Thyroid gland (tissue), 4 donors: ENCODE data around the gene KCNMB4. TPM values are rescaled to one million over a fixed set of nuclear protein-coding genes. Genes with fewer than 3 reads are reported as not detected.

Experiments used
- DNase-seq, 2 donors: peaks; one replicate each; pipeline ENCODE4 v3.0.0-alpha.2; 2019
- H3K27ac ChIP-seq, 3 donors: fragments of 200-600 bp; sonication (generic); 1 replicate in 2 of 3; 2 replicates in 1 of 3; pipeline ENCODE4 v1.5.1; 2016 to 2019; ENCODE audit warnings: mild to moderate bottlenecking in 1 of 3, moderate library complexity in 1 of 3
- H3K27me3 ChIP-seq: fragments of 200-600 bp; sonication (generic); one replicate; pipeline ENCODE4 v1.5.1; 2019
- H3K36me3 ChIP-seq, 2 donors: fragments of 200-600 bp; sonication (generic); one replicate each; pipeline ENCODE4 v1.5.1; 2016 to 2019
- H3K4me1 ChIP-seq, 2 donors: fragments of 200-600 bp; sonication (generic); one replicate each; pipeline ENCODE4 v1.5.1; 2017 to 2019
- H3K4me3 ChIP-seq, 3 donors: fragments of 200-600 bp; sonication (generic); replicated peaks in 1 of 3; 1 replicate in 2 of 3; 2 replicates in 1 of 3; pipeline ENCODE4 v1.5.1; 2016; ENCODE audit warnings: mild to moderate bottlenecking in 1 of 3
- H3K9me3 ChIP-seq: fragments of 200-600 bp; sonication (generic); one replicate; pipeline ENCODE4 v1.5.1; 2017
- POLR2A ChIP-seq, 2 donors: fragments of 450-650 bp; IDR thresholded peaks; one replicate each; pipeline ENCODE4 v1.6.1; 2017; ENCODE audit warnings: antibody characterized with exemption in 2 of 2, mild to moderate bottlenecking in 2 of 2, moderate library complexity in 1 of 2
- WGBS, 2 donors: methylation state at CpG; one replicate each; pipeline ENCODE4 v1.1.5; 2017; 5-methylcytosine and 5-hydroxymethylcytosine counted together
- intact Hi-C: fragments of 100-400 bp; cut with DNase I; formaldehyde crosslinking; loops from one replicate; pipeline ENCODE4 v1.15.1; 2023
- total RNA-seq, 4 donors: library from RNA; depleted of rRNA; stranded (reverse); fragments of >200 nt; gene quantifications; one replicate each; pipeline ENCODE4 v1.2.3, GENCODE V29; 2016
- TF ChIP-seq, protein P1 (sequence below), 6 experiments: fragments of 200-600 bp in 3 of 6; fragments of 450-650 bp in 3 of 6; sonication (generic) in 3 of 6; IDR thresholded peaks; one replicate each; pipeline ENCODE4 v1.5.1; 2016 to 2019; ENCODE audit warnings: antibody characterized with exemption in 6 of 6, mild to moderate bottlenecking in 2 of 6, inconsistent platforms in 1 of 6, moderate library complexity in 1 of 6

Gene KCNMB4
- total RNA-seq, 4 donors from 2014 or later = 2.1 to 5.1 (median 3.8) TPM

DNA sequence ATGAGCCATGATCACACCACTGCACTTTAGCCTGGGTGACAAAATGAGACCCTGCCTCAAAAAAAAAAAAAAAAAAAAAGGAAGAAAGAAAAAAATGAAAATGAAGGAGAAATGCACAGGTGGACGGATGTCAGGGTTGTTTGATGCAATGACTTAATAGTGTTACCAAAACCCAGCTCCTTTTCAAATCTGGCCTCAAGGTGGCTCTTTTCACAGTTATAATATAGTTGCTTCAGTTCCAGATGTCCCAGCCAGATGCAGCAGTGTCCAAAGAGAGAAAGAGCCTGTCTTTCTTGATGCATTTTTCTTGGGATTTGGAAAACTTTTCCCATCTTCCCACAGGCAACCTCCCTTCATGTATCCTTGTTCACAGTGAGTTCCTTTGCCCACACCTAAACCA, 36.5 kb downstream of the KCNMB4 start:
- intact Hi-C loops = no loop called here
- no peaks in the 10 kb centered on the region for H3K27me3 ChIP-seq
- no peaks in the 10 kb centered on the region for H3K36me3 ChIP-seq
- 97 to 98% methylated on average over 1 of the region's 1 CpG for WGBS, 2 donors
- no peak overlapping the region for H3K4me3 ChIP-seq
- H3K27ac ChIP-seq = no peak overlapping the region
- H3K4me1 ChIP-seq = no peaks in the 10 kb centered on the region
- H3K9me3 ChIP-seq = no peaks in the 10 kb centered on the region
- DNase-seq = no peak
- TF ChIP-seq, protein P1, sequence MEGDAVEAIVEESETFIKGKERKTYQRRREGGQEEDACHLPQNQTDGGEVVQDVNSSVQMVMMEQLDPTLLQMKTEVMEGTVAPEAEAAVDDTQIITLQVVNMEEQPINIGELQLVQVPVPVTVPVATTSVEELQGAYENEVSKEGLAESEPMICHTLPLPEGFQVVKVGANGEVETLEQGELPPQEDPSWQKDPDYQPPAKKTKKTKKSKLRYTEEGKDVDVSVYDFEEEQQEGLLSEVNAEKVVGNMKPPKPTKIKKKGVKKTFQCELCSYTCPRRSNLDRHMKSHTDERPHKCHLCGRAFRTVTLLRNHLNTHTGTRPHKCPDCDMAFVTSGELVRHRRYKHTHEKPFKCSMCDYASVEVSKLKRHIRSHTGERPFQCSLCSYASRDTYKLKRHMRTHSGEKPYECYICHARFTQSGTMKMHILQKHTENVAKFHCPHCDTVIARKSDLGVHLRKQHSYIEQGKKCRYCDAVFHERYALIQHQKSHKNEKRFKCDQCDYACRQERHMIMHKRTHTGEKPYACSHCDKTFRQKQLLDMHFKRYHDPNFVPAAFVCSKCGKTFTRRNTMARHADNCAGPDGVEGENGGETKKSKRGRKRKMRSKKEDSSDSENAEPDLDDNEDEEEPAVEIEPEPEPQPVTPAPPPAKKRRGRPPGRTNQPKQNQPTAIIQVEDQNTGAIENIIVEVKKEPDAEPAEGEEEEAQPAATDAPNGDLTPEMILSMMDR (IDR thresholded peaks at IDR 0.05) = no peak
- TF ChIP-seq POLR2A (IDR thresholded peaks at IDR 0.05) = no peak

DNA sequence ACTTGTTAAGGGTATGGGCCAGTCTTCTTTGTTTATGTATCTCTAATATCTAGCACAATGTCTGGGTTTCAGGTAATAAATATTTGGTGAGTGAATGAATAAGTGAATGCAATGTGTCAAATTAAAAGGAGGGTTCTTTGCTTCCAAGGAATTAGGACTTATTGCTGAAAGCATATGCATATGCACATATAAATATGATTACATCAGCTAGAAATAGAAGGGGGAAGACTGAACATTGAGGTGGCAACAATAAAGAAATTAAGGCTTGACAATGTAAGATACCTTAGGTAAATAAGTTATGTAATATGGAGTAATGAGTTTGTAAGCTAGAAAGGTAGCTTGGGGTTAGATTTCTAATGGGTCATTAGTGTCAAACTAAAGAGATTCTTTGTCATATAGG, 37.7 kb downstream of the KCNMB4 start:
- no peak for TF ChIP-seq POLR2A (IDR thresholded peaks at IDR 0.05)
- TF ChIP-seq, protein P1 (IDR thresholded peaks at IDR 0.05) = no peak
- H3K4me3 ChIP-seq = no peak overlapping the region
- H3K27me3 ChIP-seq = no peaks in the 10 kb centered on the region
- H3K36me3 ChIP-seq = no peaks in the 10 kb centered on the region
- DNase-seq = no peak
- intact Hi-C loops = no loop called here
- H3K4me1 ChIP-seq = no peaks in the 10 kb centered on the region
- no peak overlapping the region for H3K27ac ChIP-seq
- no peaks in the 10 kb centered on the region for H3K9me3 ChIP-seq

DNA sequence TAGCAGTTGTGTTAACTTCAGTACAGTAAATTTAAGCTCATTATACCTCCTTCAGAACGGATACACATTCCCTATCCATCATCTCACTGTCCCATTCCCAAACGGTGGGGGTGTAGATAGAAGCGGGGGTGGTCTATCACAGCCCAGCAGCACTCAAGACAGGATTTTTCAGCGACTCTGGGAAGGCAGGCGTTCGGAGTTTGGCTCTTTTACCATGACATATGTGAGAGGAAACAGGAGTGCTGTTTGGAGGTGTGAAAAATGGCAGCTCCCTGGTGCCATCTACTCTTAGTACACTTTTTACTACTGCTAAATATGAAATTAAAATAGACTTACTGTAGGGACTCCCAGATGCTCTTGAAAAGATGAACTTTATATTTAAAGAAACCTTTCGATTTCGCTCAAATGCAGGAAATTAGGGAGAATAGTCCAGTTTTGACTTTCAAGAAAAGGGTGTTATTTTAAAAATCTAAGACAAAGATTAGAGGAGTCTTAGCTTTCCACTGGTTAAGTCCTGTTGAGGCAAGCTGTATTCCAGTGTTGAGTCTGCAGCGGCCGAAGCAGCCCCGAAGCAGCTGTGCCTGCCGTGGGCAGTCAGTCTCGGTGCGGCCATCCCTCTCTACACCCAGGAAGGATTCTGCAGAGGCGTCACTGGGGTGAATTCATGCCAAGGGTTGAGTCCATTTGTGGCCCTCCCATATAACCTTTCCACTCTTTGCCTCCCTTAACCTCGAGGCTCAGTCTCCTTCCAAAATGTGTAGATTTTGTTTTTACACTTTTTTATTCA, 42.1 kb downstream of the KCNMB4 start:
- intact Hi-C loops = no loop called here
- H3K27me3 ChIP-seq = no peaks in the 10 kb centered on the region
- WGBS, 2 donors = 89% methylated on average over 16 of the region's 16 CpGs
- H3K4me3 ChIP-seq = no peak overlapping the region
- no peak for TF ChIP-seq POLR2A (IDR thresholded peaks at IDR 0.05)
- TF ChIP-seq, protein P1 (IDR thresholded peaks at IDR 0.05) = no peak
- H3K36me3 ChIP-seq = no peaks in the 10 kb centered on the region
- H3K9me3 ChIP-seq = no peaks in the 10 kb centered on the region
- no peaks in the 10 kb centered on the region for H3K4me1 ChIP-seq
- no peak for DNase-seq
- H3K27ac ChIP-seq = no peak overlapping the region

DNA sequence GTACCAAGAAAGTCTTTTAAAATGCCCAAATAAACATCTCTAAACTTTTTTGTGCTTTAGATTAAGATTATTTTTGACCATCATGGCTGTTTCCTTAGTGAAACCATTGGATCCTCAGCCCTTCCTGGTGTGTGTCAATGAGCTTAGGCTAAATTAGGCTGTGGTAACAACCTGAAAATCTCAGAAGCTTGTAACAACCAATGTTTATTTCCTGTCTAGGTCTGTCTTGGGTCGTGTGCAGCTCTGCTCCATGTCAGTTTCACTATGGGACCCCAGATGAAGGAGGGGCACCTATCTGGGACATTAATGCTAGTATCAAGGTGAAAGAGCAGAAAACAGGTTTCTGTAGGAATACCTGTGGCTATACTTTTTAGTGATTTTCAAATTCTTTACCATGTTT, 49.9 kb downstream of the KCNMB4 start:
- Histone ChIP-seq H3K27ac (no peak overlapping the region), H3K9me3 (no peaks in the 10 kb centered on the region), H3K4me1 (no peaks in the 10 kb centered on the region), H3K27me3 (no peaks in the 10 kb centered on the region), H3K36me3 (no peaks in the 10 kb centered on the region), H3K4me3 (no peak overlapping the region)
- intact Hi-C loops = no loop called here
- 55 to 65% methylated on average over 1 of the region's 1 CpG for WGBS, 2 donors
- TF ChIP-seq, protein P1 (IDR thresholded peaks at IDR 0.05) = no peak
- no peak for TF ChIP-seq POLR2A (IDR thresholded peaks at IDR 0.05)
- no peak for DNase-seq

DNA sequence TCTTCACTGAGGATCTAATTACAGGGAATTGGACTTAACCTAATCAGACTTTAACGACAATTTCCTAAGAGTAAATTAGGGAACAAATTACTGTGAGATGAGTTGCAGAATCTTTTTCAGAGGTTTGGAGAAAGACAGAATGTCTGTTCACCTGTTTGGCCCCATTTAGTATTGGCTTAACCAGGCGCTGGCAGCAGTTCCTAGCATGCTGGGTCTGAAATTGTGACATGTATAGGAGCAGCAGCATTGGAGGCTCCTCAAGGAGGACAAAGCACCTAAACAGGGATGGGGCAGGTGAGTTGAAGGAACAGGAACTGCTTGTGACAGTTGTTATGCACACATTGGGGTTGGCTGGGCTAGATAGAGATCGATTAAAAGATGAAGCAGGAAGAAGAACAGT, 51.0 kb downstream of the KCNMB4 start:
- Histone ChIP-seq H3K27ac (no peak overlapping the region), H3K4me1 (no peaks in the 10 kb centered on the region), H3K9me3 (no peaks in the 10 kb centered on the region), H3K4me3 (no peak overlapping the region), H3K27me3 (no peaks in the 10 kb centered on the region), H3K36me3 (no peaks in the 10 kb centered on the region)
- intact Hi-C loops = no loop called here
- DNase-seq = no peak
- TF ChIP-seq POLR2A (IDR thresholded peaks at IDR 0.05) = no peak
- TF ChIP-seq, protein P1 (IDR thresholded peaks at IDR 0.05) = no peak
- WGBS, 2 donors = 97% methylated on average over 3 of the region's 3 CpGs
